HG03025 (cell line): ENCODE results near the gene BNC2.

Experiments
- ATAC-seq: cut with Tn5 transposase; IDR thresholded peaks from one replicate; pipeline ENCODE4 v1.9.1; 2021; ENCODE audit warnings: mild to moderate bottlenecking, moderate library complexity; ENCODE audit not compliant: unreplicated experiment, low FRiP score

The BNC2 gene

DNA sequence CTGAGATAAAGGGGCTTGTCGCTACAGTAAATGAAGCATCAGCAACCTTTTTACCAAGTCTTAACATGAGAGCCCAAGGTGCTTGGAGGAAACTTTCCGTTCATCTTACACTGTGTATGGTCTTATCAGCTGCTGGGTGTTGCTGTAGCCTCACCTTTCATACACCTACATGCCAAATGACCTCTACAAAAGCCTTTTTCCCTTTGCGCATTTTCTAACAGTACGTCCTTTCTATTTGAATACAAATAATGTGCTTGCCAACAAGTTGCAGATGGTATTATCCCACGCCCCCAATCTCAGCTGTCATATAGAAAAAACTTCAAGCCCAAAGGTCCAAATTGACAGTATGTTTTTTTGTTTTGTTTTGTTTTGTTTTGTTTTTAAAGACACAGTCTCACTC, 96.9 kb downstream of the BNC2 start:
- no peak for ATAC-seq

DNA sequence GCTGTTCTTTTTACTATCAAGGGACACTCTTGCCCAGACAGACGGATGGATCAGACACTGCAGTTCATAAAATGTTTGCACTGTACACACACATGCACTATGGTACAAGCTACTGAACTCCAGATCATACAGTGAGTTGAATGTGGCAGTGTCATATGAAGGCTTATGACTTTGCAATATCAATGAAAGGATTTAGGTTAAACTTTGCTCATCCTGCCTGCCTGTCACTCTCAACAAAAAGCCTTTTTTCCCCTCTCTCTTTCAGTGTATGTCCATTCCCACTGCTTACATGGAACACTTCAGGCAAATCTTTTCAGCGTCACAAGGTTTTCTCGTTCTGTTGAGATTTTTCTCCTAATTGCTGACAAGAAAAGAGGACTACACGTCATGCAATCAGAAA, 97.4 kb downstream of the BNC2 start:
- ATAC-seq, result no peak

DNA sequence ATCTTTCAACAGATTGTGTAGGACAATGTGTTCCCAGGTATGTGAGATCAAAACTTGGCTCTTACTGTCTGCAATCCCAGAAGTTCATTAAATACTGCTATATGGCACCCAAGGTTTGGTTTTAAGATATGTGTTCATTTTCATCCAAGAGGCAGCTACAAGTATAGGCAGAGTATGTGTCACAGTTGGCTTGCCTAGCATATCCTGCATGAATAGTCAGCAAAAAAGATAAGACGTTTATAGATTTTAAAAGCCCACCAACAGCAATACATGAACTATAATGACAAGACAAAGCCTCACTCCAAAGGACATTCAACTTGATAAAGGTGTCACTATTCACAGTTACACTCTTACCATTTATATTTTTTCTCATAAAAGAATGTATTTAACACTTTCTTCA, 99.1 kb downstream of the BNC2 start:
- ATAC-seq, result no peak

DNA sequence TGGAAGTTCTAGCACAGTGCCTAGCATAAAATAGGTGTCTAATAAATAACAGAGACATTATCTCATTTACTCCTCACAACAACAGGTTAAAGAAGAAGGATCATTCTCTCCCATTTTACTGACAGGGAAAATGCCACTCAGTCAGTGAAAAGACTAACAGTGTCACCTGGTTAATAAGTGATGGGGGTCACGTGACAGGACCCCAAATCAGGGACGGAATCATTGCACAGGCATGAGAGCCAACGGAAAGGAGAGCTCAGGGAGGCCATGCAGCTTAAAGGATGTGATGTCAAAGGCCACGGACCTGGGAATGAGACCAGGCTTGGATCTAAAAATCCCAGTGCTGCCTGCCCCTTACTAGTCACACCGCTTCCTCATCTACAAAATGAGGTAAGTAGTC, 101.2 kb downstream of the BNC2 start:
- ATAC-seq, result no peak

DNA sequence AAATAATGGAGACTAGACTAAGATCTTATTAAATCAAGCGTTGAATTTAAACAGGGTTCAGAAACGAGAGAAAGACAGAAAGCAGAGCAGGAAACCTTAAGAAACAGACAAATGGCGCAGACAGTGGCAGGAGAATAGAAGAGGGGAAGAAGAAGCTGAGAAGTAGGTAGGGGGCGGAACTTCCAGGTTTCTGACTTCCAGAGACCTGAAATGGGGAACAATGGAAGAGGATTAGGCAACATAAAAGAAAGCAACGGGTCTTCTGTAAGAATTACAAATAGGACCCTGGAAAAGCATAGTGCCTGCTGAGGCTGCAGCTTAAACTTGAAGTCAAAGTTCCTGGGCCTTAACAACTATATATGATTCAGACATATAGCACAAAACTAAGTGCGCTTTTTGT, 101.7 kb downstream of the BNC2 start:
- no peak for ATAC-seq

DNA sequence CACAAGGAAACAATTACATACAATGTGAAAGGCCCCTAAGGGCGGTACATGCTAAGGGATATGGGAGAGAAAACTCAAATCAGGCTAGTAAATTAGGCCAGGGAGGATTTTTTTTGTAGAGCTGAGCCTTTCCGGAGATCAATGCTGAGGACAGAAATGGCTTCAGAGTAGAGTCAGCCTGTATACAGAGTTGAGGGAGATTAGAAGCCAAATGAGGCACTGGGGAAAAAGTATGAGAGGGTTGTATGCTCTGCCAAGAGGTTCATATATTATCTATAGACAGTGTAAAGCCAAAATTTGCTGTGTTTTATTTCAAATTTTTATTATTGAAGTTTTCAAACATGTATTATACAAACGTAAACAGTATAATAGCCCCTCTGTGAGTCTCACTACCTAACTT, 103.1 kb downstream of the BNC2 start:
- no peak for ATAC-seq

DNA sequence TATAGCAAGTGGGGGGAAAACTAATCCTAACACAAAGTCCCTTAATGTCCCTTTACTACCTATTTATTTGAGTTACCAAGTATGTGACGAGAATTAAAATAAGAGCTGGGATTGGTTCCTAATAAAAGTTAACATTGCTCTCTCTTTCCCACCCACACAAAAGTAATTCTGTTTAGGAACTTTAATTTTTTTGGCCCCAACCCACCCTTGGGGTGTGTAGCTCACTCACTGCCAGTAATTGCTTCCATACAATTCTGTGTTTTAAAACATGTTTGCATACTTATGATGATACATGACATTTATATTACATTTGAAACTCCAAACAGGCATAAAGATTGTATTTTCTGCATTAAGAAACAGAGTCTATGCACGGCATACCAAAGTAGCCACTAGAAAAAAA, 106.5 kb downstream of the BNC2 start:
- ATAC-seq, result no peak

DNA sequence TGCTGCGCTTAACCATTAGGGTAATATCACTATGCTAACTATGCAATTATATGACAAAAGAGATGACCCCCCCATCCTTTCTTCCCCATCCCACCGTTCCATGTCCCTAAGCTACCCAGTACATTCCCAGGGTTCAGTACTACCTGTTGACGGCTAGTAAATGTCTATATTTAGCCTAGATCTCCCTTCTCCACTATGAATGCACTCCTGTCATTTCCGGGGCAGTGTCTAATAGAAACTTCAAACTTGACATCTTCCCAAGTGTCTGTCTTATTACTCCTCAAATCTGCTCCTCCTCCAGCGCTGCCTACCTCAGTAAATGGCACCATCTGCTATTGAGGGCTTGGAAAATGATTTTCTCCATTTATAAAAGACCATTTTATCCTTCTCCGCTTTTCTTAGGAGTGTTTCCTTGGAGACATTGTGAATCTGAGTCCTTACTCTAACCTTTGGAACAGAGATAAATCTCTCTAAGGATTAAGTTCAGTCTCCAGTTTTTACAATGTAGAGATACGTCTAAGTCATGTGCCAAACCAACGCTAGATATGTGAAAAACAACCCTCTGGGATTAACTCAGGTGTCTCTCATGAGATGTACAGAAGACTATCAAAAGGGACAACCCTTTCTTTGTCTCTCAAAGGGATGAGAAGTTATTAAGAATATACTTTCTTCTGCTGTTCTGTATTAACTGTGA, 114.9 kb downstream of the BNC2 start:
- ATAC-seq, result no peak

DNA sequence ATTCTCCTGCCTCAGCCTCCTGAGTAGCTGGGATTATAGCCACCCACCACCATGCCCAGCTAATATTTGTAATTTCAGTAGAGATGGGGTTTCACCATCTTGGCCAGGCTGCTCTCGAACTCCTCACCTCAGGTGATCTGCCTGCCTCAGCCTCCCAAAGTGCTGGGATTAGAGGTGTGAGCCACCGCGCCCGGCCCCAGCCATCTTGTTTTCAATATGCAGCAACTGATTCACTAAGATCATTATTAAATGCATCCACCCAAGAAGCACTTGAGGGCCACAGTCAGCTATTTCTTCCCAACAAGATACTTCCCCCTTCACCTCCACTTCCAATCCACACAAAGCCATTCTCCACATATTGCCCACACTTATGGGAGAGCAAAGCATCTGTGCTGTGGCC, 115.8 kb downstream of the BNC2 start:
- no peak for ATAC-seq

DNA sequence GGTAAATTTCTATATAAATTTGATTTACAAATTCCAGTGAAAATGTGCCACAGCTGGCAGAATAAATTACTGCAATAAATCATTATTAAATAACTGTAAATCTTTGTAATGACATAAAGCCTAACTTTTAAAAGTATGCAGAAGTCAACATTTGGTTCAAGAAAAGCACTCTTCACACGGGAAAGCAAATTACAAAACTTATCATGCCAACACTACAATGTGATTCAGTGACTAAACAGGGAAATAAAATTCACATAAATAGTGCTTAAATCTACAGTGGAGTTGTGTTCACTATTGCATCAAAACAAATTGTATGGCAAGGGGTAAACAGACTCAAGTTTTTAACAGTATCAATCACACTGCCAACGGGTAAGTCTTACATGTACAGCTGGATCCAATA, 117.2 kb downstream of the BNC2 start:
- ATAC-seq, result no peak

DNA sequence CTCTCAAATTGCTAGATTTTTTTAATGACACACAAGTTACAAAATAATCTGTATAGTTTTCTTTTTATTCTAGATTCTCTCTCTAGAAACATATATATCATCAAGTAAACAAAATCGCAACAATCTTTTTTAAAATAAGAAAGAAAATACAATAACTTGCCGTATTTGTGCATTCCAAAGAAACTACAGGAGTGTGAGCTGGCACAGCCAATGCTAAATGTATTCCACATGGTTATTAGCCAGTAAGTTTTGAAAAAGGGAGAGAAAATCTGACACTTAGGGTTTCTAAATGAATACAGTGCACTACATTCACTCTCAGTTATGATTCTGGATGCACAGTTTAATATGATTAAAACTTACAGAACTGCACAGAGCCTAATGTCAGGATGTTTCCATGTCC, 117.9 kb downstream of the BNC2 start:
- no peak for ATAC-seq

DNA sequence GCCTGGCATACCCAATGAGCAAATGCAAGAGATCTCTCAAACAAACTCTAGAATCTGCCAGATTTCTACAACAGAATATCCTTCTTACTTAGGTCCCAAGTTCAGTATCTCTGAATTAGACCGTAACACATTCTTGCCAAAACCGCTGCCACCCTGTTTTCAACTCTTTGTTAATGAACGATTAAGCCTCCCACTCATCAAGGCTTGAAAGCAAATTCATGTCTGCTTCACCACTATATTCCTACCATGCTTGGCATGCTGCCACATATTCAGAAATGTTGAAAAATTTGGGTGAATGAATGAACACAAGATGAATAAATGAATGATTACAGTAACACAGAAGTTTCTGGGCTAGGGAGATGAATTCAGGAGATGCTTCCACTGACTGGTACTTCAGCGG, 119.9 kb downstream of the BNC2 start:
- ATAC-seq, result no peak

DNA sequence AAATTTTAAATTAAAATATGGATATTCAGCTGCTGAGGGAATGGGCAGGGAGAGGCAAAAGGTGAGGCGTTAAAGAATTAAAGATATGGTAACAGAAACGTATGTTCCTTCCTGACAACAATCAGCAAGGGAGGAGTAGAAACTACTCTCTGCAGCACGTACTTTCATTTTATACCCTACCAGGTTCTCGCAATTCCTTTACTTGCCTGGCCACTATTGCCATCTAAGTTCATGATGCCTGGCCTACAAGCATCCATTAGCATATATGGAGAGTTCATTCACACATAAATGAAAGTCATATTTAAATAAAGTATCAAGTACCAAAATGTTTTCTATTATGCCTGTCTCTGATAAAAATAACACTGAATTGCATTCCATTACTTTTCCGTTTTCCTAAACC, 125.1 kb downstream of the BNC2 start:
- ATAC-seq, result no peak

DNA sequence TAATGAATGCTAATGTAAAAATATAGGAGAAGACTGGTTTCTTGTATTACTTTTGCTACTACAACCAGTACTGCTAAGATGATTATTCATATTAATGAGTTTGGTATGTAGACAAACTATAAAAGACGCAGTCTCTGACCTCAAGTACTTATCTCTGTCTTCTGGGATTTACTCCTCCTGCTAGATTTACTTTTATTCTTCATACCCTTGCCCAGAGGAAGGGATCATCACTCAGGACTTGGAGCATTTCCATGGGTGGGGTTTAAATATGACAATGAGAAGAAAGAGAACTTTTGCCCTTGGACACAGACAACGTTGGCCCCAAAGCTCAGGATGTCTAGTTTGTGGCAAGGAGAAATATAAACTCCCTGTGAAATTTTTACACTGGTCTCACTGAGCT, 126.1 kb downstream of the BNC2 start:
- no peak for ATAC-seq

DNA sequence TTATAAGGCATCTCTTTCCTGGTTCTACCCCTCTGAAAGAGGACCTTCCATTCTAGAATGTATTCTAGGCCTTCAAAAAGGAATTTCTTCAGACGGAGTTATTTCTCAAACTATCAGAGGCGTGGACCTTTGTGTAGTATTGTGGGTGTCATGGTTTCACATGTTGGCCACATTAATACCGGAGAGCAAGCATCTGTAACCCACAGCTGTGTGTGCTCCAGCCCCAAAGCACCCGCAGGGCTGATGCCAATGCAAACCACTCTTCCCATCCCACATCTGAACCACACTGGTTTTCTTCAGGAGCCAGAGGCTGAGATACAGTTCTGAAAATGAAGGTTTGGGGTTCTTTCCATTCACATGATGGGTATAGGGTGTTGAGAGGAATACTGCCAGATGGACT, 127.1 kb downstream of the BNC2 start:
- ATAC-seq, result no peak

DNA sequence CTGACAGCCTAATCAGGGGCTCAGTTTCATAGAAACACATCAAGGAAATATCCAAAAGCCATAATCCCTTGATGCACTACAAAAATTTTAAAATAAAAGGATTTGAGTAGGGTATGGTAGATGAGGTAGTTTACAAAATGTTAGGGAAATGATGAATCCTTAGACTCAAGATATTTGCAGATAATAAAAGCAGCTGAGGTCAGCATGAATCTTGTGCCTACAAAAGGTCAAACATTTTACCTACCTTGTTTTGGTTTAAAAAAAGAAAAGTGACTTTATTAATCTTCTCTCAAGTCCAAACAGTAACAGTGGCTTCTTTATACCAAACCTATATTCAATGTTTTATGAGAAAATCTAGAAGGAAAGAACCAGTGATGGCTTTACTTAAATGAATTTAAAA, 135.5 kb downstream of the BNC2 start:
- ATAC-seq, result no peak

DNA sequence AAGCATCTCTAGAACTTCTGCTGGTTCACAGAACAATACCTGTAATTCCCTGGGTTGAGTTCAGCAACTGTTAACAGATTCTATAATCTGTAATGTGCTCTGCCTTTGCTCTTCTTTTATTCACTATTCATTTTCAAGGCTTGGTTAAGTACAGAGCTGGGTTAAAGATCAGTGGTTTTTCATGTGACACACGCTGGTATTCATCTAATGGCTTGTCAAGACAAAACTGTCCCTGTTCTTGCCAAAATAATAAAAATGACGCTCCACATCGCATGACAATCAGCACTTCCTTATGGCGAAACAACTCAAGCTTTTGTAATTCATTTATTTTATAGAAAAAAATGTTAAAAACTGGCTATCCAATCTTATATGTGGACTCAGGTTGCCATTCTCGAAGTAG, 137.9 kb downstream of the BNC2 start:
- ATAC-seq, result no peak

DNA sequence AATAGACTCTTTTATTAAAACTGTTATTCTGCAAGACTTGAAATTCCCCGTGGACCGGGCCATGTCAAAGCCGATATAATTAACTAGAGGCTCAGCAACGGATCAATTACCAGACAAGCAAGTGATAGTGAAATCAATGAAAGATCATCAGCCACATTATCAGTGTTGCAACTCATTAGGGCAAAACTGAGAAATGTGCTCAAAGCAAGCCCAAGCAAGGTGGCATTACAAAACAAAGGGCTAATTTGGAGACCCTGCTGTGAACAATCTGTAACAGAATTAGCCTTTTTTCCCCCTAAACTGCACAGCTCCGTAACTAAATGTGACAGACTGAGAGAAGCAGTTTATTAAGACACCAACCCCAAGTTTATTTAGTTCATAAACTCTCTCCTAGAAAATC, 140.3 kb downstream of the BNC2 start:
- no peak for ATAC-seq

DNA sequence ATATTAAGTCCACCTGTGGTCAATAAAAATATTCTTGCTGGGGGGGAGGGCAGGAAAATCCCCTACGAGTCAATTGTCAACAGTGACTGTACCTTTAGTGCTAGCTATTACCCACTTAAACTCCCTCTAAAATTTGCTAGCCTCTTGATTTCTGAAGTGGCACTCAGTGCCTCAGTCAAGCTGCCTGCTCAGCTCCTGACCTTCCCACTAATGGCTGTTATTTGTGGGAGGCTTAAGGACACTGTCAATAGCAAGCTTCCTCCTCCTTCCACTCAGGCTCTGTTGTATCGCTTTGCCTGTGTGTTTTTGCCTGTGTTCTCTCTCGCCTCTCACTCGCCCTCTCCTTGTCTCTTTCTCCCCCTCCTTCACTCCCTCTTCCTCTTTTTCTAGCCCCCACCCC, 140.8 kb downstream of the BNC2 start:
- ATAC-seq, result no peak

DNA sequence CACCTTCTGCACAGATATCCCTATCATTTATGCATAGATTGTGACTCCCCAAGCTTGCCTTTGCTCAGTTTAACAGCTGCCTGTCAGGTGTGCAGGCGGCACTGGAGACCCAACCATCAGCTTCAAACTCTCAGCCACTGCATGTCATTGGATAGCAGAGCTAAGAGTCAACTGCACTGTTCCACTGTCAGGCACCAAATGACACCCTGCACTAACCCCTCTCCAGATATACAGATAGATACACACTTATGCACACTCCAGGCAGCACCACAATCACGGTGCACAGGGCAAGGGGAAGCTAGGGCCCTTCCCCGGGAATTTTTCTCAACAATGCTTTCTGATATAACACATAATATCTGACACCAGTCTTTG, 142.3 kb downstream of the BNC2 start:
- ATAC-seq, result no peak

DNA sequence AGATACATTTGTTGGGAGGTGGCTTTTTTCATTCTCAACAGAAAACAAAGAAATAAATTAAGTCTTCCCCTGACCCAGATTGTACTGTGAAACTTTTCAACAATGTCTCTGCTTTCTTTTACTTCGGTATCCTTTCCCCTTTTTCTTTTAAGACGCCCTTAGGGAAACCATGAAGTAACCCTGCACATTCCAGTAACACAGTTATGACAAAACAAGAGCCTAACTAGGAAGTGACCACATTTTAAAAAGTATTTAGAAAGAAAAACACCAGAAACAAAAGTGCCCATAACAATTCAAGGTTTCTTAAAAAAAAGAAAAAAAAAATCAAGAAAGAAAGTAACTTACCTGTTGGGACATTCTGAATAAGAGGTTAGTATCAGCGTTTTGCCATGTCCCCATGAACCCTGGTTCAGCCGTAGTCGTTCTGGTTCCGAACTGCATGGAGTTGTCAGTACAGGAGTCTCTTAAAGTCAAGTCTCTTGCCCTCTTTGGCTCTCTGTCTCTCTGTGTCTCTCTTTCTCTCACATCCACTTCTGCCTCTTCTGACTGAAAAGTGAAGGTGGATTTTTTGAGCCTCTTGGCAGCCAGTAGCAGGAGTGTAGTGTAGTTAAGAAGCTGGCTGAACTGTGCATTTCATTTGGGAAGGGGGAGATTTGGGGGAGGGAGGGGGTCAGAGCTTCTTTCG, 142.9 kb downstream of the BNC2 start:
- no peak for ATAC-seq

DNA sequence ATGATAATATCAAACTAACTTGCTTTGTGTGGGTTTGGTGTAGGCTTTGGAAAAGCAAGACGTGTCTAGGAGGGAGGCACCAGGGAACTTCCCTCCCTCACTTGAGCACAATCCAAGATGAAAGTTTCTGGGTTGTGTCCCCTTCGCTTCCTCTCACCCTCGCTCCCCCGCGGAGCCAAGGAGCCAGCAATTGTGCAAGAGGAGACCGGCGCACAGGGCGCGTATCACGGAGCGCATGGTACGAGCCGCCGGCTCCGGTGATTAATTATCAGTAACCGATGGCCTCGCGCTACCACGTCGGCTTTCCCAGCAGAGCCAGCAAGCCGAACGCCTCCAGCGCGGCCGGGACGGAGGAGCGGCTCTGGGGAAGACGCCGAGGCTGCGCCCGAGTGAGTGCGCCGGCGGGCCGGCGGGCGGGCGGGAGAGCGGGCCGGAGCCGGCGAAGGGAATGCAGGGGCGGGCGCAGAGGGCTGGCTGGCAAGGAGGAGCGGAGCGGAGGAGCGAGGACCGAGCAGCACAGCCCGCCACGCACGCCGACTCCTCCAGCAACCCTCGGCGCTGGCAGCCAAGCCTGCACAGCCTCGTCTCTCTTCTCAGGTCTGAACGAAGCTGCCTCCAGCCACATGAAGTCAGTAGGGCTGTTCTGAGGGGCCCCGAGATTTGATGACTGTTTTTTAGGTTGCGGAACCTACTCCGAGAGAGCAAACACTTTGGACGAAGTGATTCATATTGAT, 143.6 kb downstream of the BNC2 start:
- ATAC-seq, result no peak
